Right lobe of liver (tissue), 6 donors: ENCODE measurements around the gene ULBP2. TPM values are rescaled to one million over a fixed set of nuclear protein-coding genes. Genes with fewer than 3 reads are reported as not detected.
A peak's percentile ranks its signal among the peaks of the same experiment; 100 is the strongest.
"Not testable (repeated sequence)": the region's sequence is repeated elsewhere in the genome, so short reads cannot be mapped to it uniquely, and the experiment has no call there.

Source experiments
- ATAC-seq, 4 donors: fragments of 200-7000 bp; cut with Tn5 transposase; one replicate each; pipeline ENCODE4 v1.9.1; 2020; ENCODE audit warnings: mild to moderate bottlenecking in 4 of 4, moderate library complexity in 4 of 4
- DNase-seq, 3 donors: peaks; one replicate each; pipeline ENCODE4 v3.0.0-alpha.2; 2020
- H3K27ac ChIP-seq, 3 donors: fragments of 200-600 bp; one replicate each; pipeline ENCODE4 v1.8.0; 2022
- H3K27me3 ChIP-seq, 2 donors: fragments of 200-600 bp; one replicate each; pipeline ENCODE4 v1.8.0; 2022
- H3K36me3 ChIP-seq, 4 donors: fragments of 200-600 bp; sonication (generic) in 1 of 4; one replicate each; pipeline versions ENCODE4 v1.5.1 to v1.8.0; 2017 to 2022; ENCODE audit warnings: control low read depth in 1 of 4
- H3K4me1 ChIP-seq, 4 donors: fragments of 200-600 bp; sonication (generic) in 1 of 4; one replicate each; pipeline versions ENCODE4 v1.5.1 to v1.8.0; 2017 to 2022; ENCODE audit warnings: control low read depth in 1 of 4
- H3K4me3 ChIP-seq, 3 donors: fragments of 200-600 bp; one replicate each; pipeline ENCODE4 v1.8.0; 2022
- H3K9me3 ChIP-seq, 4 donors: fragments of 200-600 bp; sonication (generic) in 1 of 4; one replicate each; pipeline versions ENCODE4 v1.5.1 to v1.8.0; 2017 to 2022; ENCODE audit warnings: control low read depth in 1 of 4
- POLR2A ChIP-seq: fragments of 450-650 bp; IDR thresholded peaks from one replicate; pipeline ENCODE4 v1.6.1; 2017; ENCODE audit warnings: antibody characterized with exemption, mild to moderate bottlenecking
- WGBS: methylation state at CpG from one replicate; pipeline ENCODE4 v1.1.6; 2018; ENCODE audit warnings: low coverage, low lambda C conversion rate; ENCODE audit not compliant: insufficient coverage; ENCODE audit errors: missing lambda C conversion rate; 5-methylcytosine and 5-hydroxymethylcytosine counted together
- intact Hi-C, 2 donors: fragments of 100-400 bp; cut with DNase I; formaldehyde crosslinking; loops; one replicate each; pipeline versions ENCODE4 v1.11.2 to v1.14.1; 2022
- total RNA-seq, 6 experiments: library from RNA; depleted of rRNA in 2 of 6; stranded (reverse); fragments of >200 nt in 2 of 6; fragmentation: NEBNext Ultra II Directional in 3 of 6; extraction: Animal tissue kit (Norgen Biotek cat#: 25700) in 3 of 6; gene quantifications; one replicate each; pipeline versions ENCODE4 v1.1.0 to v1.2.4, GENCODE V29; 2016 to 2023
- TF ChIP-seq, protein P1 (sequence below), 4 donors: fragments of 200-600 bp in 3 of 4; fragments of 450-650 bp in 1 of 4; IDR thresholded peaks; one replicate each; pipeline versions ENCODE4 v1.5.1 to v1.8.0; 2016 to 2022; ENCODE audit warnings: antibody characterized with exemption in 4 of 4, mild to moderate bottlenecking in 2 of 4
- donor health status: DM: no; HTN: yes; CAD: no.
- donor health status: DM: no; HTN: no; CAD: no.
- donor health status: DM: no; HTN: no; CAD: no.
- donor health status: DM: no; HTN: yes; CAD: no.
- donor health status: DM: no; HTN: yes; CAD: no.

ULBP2 gene
- total RNA-seq, 6 experiments from 2014 or later = 0.20 to 1.1 (median 0.26) TPM

GRCh38 chr6:149950423-149950822, 8.6 kb downstream of the ULBP2 start:
- Histone ChIP-seq H3K4me3 (no peak overlapping the region), H3K27ac (no peak overlapping the region), H3K9me3 (no peaks in the 10 kb centered on the region), H3K27me3 (peaks cover 0 to 20% of the 10 kb centered on the region in 2 donors), H3K4me1 (no peaks in the 10 kb centered on the region), H3K36me3 (no peaks in the 10 kb centered on the region)
- WGBS = 13% methylated on average over 4 of the region's 8 CpGs
- ATAC-seq (peak; percentile 68 to 80 (median 72)), DNase-seq (peak in 1 of 3 donors; percentile 61)
- intact Hi-C loops = no loop called here
- no peak for TF ChIP-seq POLR2A
- TF ChIP-seq, protein P1, sequence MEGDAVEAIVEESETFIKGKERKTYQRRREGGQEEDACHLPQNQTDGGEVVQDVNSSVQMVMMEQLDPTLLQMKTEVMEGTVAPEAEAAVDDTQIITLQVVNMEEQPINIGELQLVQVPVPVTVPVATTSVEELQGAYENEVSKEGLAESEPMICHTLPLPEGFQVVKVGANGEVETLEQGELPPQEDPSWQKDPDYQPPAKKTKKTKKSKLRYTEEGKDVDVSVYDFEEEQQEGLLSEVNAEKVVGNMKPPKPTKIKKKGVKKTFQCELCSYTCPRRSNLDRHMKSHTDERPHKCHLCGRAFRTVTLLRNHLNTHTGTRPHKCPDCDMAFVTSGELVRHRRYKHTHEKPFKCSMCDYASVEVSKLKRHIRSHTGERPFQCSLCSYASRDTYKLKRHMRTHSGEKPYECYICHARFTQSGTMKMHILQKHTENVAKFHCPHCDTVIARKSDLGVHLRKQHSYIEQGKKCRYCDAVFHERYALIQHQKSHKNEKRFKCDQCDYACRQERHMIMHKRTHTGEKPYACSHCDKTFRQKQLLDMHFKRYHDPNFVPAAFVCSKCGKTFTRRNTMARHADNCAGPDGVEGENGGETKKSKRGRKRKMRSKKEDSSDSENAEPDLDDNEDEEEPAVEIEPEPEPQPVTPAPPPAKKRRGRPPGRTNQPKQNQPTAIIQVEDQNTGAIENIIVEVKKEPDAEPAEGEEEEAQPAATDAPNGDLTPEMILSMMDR (IDR thresholded peaks at IDR 0.05) = no peak

GRCh38 chr6:149951096-149951495, 9.3 kb downstream of the ULBP2 start:
- Histone ChIP-seq H3K4me1 (no peaks in the 10 kb centered on the region), H3K27me3 (peaks cover 0 to 20% of the 10 kb centered on the region in 2 donors), H3K27ac (no peak overlapping the region), H3K9me3 (no peaks in the 10 kb centered on the region), H3K4me3 (no peak overlapping the region), H3K36me3 (no peaks in the 10 kb centered on the region)
- WGBS = 83% methylated on average over 7 of the region's 9 CpGs
- intact Hi-C loops = no loop called here
- ATAC-seq (no peak), DNase-seq (no peak)
- TF ChIP-seq POLR2A = no peak
- TF ChIP-seq, protein P1 (IDR thresholded peaks at IDR 0.05) = no peak

DNA sequence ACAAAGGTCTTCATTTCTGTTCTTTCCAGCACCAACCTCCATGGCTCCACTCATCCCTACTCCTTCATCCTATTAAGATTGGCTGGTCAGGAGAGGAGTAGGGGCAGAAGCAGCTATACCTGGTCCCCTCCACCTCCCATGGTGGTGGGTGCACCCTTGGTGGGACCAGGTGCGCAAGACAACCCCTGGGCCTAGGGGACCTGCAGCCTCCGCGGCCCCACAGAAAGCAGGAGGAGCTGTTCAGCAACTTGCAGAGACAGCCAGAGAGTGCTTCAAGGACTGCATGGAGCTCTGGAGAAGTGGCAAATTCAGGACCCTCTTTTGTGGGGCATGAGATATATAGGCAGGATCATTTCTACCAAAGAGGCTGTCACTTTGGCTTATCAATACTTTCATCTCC, 9.8 kb downstream of the ULBP2 start:
- no peak for DNase-seq

DNA sequence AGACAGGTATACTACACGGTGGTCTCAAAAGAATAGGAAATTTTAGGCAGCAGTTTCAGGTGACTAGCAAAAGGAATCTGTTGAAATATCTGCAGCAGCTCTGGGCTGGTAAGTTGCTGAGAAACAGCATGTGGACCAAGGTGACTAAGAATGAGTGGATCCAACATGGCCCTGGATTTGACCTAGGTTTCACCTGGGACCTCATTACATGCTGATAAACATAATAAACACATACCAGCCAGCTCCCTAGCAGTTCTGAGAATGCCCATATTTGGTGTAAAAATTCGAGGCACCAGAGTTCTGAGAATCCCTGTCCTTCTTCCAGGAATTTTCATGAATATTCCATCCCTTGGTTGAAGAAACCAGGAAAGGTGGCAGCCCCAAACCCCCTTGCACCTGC, 11.6 kb downstream of the ULBP2 start:
- H3K27ac ChIP-seq, H3K4me1 ChIP-seq, H3K4me3 ChIP-seq, H3K9me3 ChIP-seq, ATAC-seq, H3K36me3 ChIP-seq, intact Hi-C loops, DNase-seq: not testable (repeated sequence)
- 18% methylated on average over 2 of the region's 2 CpGs for WGBS
- peaks cover 0 to 20% of the 10 kb centered on the region in 2 donors for H3K27me3 ChIP-seq

More for the DNA sequence above, 9.8 kb downstream of the ULBP2 start:
- Histone ChIP-seq H3K4me3 (no peak overlapping the region), H3K27me3 (peaks cover 0 to 20% of the 10 kb centered on the region in 2 donors), H3K27ac (no peak overlapping the region), H3K36me3 (no peaks in the 10 kb centered on the region), H3K9me3 (no peaks in the 10 kb centered on the region), H3K4me1 (no peaks in the 10 kb centered on the region)
- no peak for ATAC-seq
- intact Hi-C loops = no loop called here
- TF ChIP-seq, protein P1 (IDR thresholded peaks at IDR 0.05) = no peak
- no peak for TF ChIP-seq POLR2A
- 90% methylated on average over 2 of the region's 3 CpGs for WGBS

DNA sequence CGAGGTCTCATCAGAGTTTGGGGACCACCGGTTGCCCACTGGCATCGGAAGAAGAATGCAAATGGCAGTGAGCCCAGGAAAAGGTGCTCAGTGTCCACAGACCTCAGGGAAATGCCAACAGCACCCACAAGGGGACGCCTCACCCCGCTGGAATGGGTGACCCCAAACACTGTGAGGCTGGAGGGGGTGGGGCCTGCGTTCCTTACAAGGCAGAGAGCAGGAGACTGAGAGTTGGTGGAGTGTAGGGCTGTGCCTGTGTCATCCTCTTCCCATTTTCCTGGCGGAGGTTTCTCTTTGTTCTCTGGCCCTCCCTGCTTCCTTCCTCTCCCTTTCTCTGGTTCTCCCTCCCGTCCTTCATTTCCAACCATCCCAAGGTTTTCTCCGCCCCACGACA, 12.1 kb downstream of the ULBP2 start:
- peaks cover 0 to 20% of the 10 kb centered on the region in 2 donors for H3K27me3 ChIP-seq
- ATAC-seq = peak; percentile 57 to 79 (median 70)
- not testable (repeated sequence) for DNase-seq

DNA sequence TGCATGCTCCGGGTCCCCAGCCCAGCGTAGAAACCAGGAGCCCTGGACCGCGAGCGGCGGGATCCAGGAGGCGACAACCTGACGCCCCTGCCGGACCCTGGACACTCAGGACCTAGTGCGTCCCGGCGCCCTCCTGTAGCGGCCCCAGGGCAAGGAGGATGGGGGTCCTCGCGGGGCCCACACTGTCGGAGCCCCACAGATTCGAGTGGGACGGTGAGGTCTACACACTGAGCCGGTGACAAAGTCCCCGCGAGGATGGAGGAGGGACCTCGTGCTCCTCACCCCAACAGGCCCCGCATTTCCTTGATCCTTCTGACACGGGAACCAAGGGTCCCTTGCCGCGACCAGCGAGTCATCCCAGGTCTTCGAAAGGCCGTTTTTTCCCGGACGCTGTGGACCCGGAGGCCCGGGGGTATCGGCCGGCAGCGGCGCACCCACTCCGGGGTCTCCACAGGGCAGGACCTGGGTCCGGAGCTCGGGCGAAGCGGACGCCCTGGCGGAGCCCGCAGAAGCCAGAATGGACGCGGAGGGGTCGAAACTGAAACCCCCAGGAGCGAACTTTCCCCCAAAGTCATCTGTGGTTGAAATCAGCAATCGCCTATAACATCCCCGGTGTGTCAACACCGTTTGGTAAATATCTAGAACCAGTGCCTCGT, 12.6 kb downstream of the ULBP2 start:
- intact Hi-C loops = not testable (repeated sequence)
- peak in 3 of 4 donors; percentile 12 to 35 (median 17) for ATAC-seq

More for the DNA sequence above, 12.1 kb downstream of the ULBP2 start:
- H3K9me3 ChIP-seq, intact Hi-C loops, H3K4me3 ChIP-seq, H3K36me3 ChIP-seq, H3K4me1 ChIP-seq, H3K27ac ChIP-seq: not testable (repeated sequence)
- WGBS = 8% methylated on average over 3 of the region's 10 CpGs

GRCh38 chr6:149954984-149955653, 13.3 kb downstream of the ULBP2 start:
- H3K27ac ChIP-seq, H3K4me3 ChIP-seq, H3K4me1 ChIP-seq, intact Hi-C loops, H3K36me3 ChIP-seq, ATAC-seq, DNase-seq, H3K9me3 ChIP-seq: not testable (repeated sequence)
- peaks cover 0 to 20% of the 10 kb centered on the region in 2 donors for H3K27me3 ChIP-seq
- WGBS = 8% methylated on average over 11 of the region's 21 CpGs

More for the DNA sequence above, 12.6 kb downstream of the ULBP2 start:
- 8% methylated on average over 11 of the region's 53 CpGs for WGBS
- not testable (repeated sequence) for H3K27ac ChIP-seq, H3K4me1 ChIP-seq, DNase-seq, H3K9me3 ChIP-seq, H3K36me3 ChIP-seq, H3K4me3 ChIP-seq
- H3K27me3 ChIP-seq = peaks cover 0 to 20% of the 10 kb centered on the region in 2 donors

DNA sequence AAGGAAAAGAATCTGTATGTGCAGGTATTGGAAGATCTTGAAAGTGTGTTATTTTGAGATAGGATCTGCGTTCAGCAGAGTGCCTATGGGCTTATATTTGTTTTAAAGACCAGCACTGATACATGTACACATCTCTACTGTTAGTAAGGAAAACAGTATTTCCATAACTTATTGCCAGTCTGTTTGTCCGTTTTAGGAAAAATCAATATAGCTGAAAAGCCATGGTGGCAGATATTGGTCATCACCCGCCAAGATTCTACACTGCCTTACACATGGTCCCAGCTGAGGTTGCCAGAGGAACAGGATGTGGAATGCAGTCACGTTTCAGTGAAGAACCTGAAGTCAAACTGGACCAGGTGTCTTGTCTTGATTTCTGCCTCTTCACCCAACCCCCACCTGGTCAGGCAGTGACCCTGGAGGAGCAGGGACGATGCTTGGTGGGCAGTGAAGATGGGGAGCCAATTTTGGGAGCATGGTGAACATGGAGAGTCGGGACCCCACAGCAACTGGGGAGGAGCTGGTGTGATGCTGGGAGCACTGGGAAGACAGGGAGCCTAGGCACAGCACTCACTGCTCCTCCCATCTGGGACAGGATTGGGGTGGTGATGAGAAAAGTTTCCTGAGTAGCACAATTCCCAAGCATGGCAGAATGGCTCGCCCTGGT, 14.0 kb downstream of the ULBP2 start:
- H3K27me3 ChIP-seq = peaks cover 0 to 20% of the 10 kb centered on the region in 2 donors
- not testable (repeated sequence) for DNase-seq

More for the DNA sequence above, 14.0 kb downstream of the ULBP2 start:
- H3K4me1 ChIP-seq, H3K36me3 ChIP-seq, intact Hi-C loops, H3K9me3 ChIP-seq, ATAC-seq, H3K27ac ChIP-seq, H3K4me3 ChIP-seq: not testable (repeated sequence)
- WGBS = 25% methylated on average over 6 of the region's 7 CpGs
